Prostate gland (tissue), 2 donors: ENCODE data around the gene ZNF570.
A peak's percentile ranks its signal among the peaks of the same experiment; 100 is the strongest.

ENCODE experiments used
- CTCF ChIP-seq, 4 experiments: fragments of 200-600 bp in 2 of 4; fragments of 450-650 bp in 2 of 4; sonication (generic) in 2 of 4; IDR thresholded peaks; 1 replicate in 3 of 4; 2 replicates in 1 of 4; pipeline ENCODE4 v1.5.1; 2016 to 2019; ENCODE audit warnings: antibody characterized with exemption in 4 of 4, mild to moderate bottlenecking in 2 of 4, moderate library complexity in 2 of 4
- POLR2A ChIP-seq: fragments of 450-650 bp; IDR thresholded peaks from one replicate; pipeline ENCODE4 v1.6.1; 2016; ENCODE audit warnings: antibody characterized with exemption, mild to moderate bottlenecking
- POLR2AphosphoS5 ChIP-seq: sonication (generic); formaldehyde crosslinking; IDR thresholded peaks from one replicate; pipeline ENCODE4 v1.6.1; 2017; ENCODE audit warnings: antibody characterized with exemption

GRCh38 chr19:37468961-37469777, at the start of gene ZNF570:
- TF ChIP-seq CTCF (IDR thresholded peaks at IDR 0.05) (peak in 2 of 4 experiments; percentile 1 to 8), POLR2AphosphoS5 (peak; percentile 87), POLR2A (peak; percentile 55)
